Erythroblast (primary cell): Measurements from ENCODE around the gene KIF24.

Source experiments
- GATA1 ChIP-seq: IDR thresholded peaks from 2 replicates; pipeline ENCODE4 v1.6.1; 2011; ENCODE audit warnings: low read depth, mild to moderate bottlenecking, control low read depth, low read length, moderate library complexity
- POLR2A ChIP-seq: IDR thresholded peaks from 2 replicates; pipeline ENCODE4 v1.6.1; 2011; ENCODE audit warnings: mild to moderate bottlenecking, low read length

- TF ChIP-seq POLR2A (no peak), GATA1 (no peak)
Measured at GRCh38 chr9:34291023-34291422, 38.0 kb downstream of the KIF24 start.
